ENCODE results near the gene NR2E1.
A peak's percentile ranks its signal among the peaks of the same experiment; 100 is the strongest.

The NR2E1 gene

GRCh38 chr6:108167449-108168089 is 1.7 kb downstream of the NR2E1 start:
- no peak for TF ChIP-seq CTCF (IDR thresholded peaks at IDR 0.05; ENCODE audit: low read length)
- H3K79me2 ChIP-seq (ENCODE audit: insufficient read depth, low read length): no peaks in the 10 kb centered on the region
- H3K9me3 ChIP-seq (ENCODE audit: low read length): no peaks in the 10 kb centered on the region
- H3F3A ChIP-seq (ENCODE audit: insufficient read depth, low read length): no peaks in the 10 kb centered on the region
- H3K27me3 ChIP-seq (ENCODE audit: insufficient read depth, low read length): peaks cover 6% of the 10 kb centered on the region
- H3K9ac ChIP-seq (ENCODE audit: low read length): no peak overlapping the region
- no peaks in the 10 kb centered on the region for H4K20me1 ChIP-seq (ENCODE audit: insufficient read depth, low read length)
- H3K27ac ChIP-seq (ENCODE audit: low read depth, low read length, poor library complexity, severe bottlenecking): no peak overlapping the region
- H2AFZ ChIP-seq (ENCODE audit: low read length): no peak overlapping the region
- H3K4me3 ChIP-seq (ENCODE audit: low read depth, low read length, poor library complexity, severe bottlenecking): no peak overlapping the region
- H3K4me1 ChIP-seq (ENCODE audit: insufficient read depth, low read length, severe bottlenecking): peaks cover 13% of the 10 kb centered on the region
- H3K36me3 ChIP-seq (ENCODE audit: insufficient read depth, low read length): no peaks in the 10 kb centered on the region
- H3K4me2 ChIP-seq (ENCODE audit: low read length): no peak overlapping the region
- H3K9me2 ChIP-seq (ENCODE audit: low read depth, low read length): no peaks in the 10 kb centered on the region

GRCh38 chr6:108168090-108168463 is 2.3 kb downstream of the NR2E1 start:
- Histone ChIP-seq H3K9me3 (ENCODE audit: low read length) (no peaks in the 10 kb centered on the region), H2AFZ (ENCODE audit: low read length) (no peak overlapping the region), H3K9me2 (ENCODE audit: low read depth, low read length) (no peaks in the 10 kb centered on the region), H3K27me3 (ENCODE audit: insufficient read depth, low read length) (peaks cover 6% of the 10 kb centered on the region), H3K9ac (ENCODE audit: low read length) (no peak overlapping the region), H3K4me3 (ENCODE audit: low read depth, low read length, poor library complexity, severe bottlenecking) (peak overlapping the region; percentile 9), H3K4me2 (ENCODE audit: low read length) (peak overlapping the region; percentile 46), H3K27ac (ENCODE audit: low read depth, low read length, poor library complexity, severe bottlenecking) (no peak overlapping the region), H3K4me1 (ENCODE audit: insufficient read depth, low read length, severe bottlenecking) (peaks cover 13% of the 10 kb centered on the region), H3F3A (ENCODE audit: insufficient read depth, low read length) (no peaks in the 10 kb centered on the region), H3K36me3 (ENCODE audit: insufficient read depth, low read length) (no peaks in the 10 kb centered on the region), H3K79me2 (ENCODE audit: insufficient read depth, low read length) (no peaks in the 10 kb centered on the region), H4K20me1 (ENCODE audit: insufficient read depth, low read length) (no peaks in the 10 kb centered on the region)
- TF ChIP-seq CTCF (IDR thresholded peaks at IDR 0.05; ENCODE audit: low read length): no peak
- no peak for TF ChIP-seq EZH2 (IDR thresholded peaks at IDR 0.05; ENCODE audit: borderline replicate concordance, low read length)

- H2AFZ ChIP-seq (ENCODE audit: low read length): no peak overlapping the region
- H3K9me3 ChIP-seq (ENCODE audit: low read length): no peaks in the 10 kb centered on the region
- H3K9me2 ChIP-seq (ENCODE audit: low read depth, low read length): no peaks in the 10 kb centered on the region
- H3K27ac ChIP-seq (ENCODE audit: low read depth, low read length, poor library complexity, severe bottlenecking): no peak overlapping the region
- no peaks in the 10 kb centered on the region for H4K20me1 ChIP-seq (ENCODE audit: insufficient read depth, low read length)
- no peaks in the 10 kb centered on the region for H3K36me3 ChIP-seq (ENCODE audit: insufficient read depth, low read length)
- peak overlapping the region; percentile 9 for H3K4me3 ChIP-seq (ENCODE audit: low read depth, low read length, poor library complexity, severe bottlenecking)
- H3K4me1 ChIP-seq (ENCODE audit: insufficient read depth, low read length, severe bottlenecking): peaks cover 13% of the 10 kb centered on the region
- H3K79me2 ChIP-seq (ENCODE audit: insufficient read depth, low read length): no peaks in the 10 kb centered on the region
- H3K9ac ChIP-seq (ENCODE audit: low read length): no peak overlapping the region; the same call in 1 of the 2 replicates
- peak overlapping the region; percentile 46 for H3K4me2 ChIP-seq (ENCODE audit: low read length)
- TF ChIP-seq CTCF (IDR thresholded peaks at IDR 0.05; ENCODE audit: low read length) (peak; percentile 22; the same call in 1 of the 2 replicates), EZH2 (IDR thresholded peaks at IDR 0.05; ENCODE audit: borderline replicate concordance, low read length) (no peak)
- no peaks in the 10 kb centered on the region for H3F3A ChIP-seq (ENCODE audit: insufficient read depth, low read length)
- peaks cover 6% of the 10 kb centered on the region for H3K27me3 ChIP-seq (ENCODE audit: insufficient read depth, low read length)
These were observed 3.0 kb downstream of the NR2E1 start for GRCh38 chr6:108168501-108169463.

All from OCI-LY1 (cell line).